ENCODE data around the gene OLFM2.
"Not testable (repeated sequence)": the region's sequence is repeated elsewhere in the genome, so short reads cannot be mapped to it uniquely, and the experiment has no call there.

The OLFM2 gene

DNA sequence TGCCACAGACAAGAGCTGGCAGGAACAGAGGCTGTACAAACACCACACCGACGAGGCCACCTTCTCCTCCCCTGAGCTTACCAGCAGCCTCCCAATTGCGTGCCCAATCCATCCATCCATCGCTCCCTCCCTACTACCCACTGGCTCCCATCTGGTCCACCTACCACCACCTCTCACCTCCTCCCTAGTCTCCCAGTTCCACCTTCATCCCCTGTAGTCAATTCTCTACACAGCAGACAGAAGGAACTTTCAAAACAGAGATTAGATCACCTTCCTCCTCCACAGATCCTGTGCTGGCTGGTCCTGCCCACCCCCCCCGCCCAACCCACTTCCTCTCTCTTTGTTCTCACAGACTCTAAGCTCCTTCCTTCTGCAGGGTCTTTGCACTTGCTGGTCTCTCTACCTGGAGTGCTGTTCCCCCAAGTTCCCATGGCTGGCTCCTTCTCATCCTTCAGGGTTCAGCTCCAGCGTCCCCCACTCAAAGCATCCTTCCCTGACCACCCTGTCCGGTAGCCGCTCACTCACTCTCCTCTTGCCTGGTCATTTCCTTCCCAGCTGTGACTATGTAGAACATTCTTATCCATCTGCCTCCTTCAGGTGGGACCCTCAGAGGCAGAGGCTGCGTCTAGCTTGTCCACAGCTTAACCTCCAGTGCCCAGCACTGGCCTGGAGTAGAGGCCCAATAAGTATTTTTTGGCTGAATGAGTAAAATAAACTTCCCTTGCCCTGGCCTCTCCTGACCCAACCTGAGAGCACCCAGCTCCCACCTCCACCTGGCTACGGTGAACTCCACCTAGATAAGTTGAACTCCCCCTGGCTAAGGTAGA lies 78.2 kb downstream of the OLFM2 start:
- peak; percentile 14 for DNase-seq

DNA sequence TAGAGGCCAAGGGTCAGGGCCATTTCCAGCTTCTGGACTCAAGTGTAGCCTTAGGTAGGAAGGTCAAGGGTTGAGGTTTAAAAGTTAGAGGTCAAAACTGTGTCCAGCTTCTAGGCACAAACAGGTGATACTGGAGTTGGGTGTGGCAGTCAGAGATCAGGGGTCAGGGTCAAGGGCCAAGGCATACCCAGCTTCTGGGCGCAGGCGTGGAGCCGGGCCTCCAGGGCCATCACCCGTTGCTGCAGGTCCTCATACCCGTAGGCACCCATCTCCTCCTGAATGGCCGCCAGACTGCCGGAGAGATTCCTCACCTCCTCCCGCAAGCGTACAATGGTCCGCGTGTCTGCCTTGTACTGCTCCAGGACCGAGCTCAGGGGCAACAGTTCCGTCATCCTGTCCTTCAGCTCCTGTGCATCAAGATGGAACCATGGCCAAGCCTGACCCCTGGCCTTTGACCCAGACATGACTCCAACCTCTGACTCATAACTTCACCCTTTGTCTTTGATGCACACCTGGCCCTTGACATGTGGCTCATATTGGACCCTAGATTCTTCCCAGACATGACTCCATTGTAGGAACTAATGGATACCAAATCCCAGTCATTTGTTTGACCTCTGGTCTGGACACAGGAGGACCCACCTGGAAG lies 79.1 kb downstream of the OLFM2 start:
- no peak for DNase-seq

- DNase-seq: no peak
Measured at GRCh38 chr19:9856609-9857008, 79.7 kb downstream of the OLFM2 start.

DNA sequence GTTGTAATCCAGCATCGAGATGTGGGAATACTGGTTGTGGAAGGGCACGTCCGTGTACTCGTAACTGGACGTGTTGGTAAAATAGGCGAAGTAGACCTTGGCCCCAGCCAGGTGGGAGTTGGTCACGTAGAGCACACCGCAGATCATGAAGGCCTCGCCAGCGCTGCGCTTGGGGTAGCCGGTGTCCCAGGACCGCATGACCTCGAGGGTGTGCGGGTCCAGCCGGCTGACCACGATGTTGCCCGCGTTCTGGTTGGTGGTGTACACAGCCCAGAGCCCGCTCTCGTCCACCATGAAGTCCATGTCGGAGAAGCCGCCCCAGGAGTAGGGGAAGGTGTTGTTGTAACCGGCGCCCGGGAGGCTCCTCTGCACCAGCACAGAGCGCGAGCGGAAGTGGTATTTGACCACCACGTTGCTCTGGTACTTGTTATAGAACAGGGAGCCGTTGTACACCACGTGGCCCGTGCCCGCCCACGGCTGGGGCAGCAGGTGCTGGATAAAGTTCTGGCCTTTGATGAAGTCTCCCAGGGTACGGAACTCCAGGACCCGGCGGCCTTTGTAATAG lies 82.0 kb downstream of the OLFM2 start:
- DNase-seq: no peak

- no peak for DNase-seq
Measured at GRCh38 chr19:9850235-9850959, 85.9 kb downstream of the OLFM2 start.

DNA sequence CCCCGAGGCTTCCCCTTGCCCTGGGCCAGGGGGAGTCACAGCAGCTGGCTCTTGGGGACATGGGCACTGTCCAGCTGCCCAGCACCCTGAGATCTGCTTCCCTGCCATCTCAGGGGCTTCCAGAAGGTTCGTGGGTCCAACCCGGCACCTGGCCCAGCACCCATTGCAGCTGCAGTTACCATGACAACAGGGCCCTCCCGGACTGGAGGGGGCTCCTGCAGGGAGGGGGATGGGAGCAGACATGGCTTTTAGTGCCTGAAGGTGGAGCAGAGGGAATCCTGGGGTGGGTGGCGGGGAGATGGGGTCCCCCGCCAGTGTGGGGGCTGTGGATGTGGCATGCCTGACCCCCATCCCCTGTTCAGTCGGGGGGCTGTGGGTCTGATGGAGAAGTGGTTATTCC lies 86.5 kb downstream of the OLFM2 start:
- no peak for DNase-seq

- no peak for DNase-seq
Measured at GRCh38 chr19:9848762-9849161, 87.6 kb downstream of the OLFM2 start.

DNA sequence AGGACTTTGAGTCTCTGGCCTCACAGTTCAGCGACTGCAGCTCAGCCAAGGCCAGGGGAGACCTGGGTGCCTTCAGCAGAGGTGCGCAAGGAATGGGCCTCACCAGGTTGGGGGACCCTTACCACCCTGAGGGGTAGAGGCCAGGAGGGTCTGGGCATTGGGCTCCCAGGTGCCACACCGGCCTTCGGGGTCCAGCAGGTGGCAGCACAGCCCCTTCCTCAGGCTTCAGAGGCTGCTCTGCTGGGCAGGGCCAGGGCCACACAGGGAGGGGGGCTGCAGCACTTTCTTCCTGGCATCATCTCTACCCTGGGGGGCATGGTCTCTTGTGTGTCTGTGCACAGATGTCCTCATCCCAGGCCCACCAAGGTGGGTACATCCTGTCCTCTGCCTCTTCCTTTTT lies 88.3 kb downstream of the OLFM2 start:
- DNase-seq: peak; percentile 54

DNA sequence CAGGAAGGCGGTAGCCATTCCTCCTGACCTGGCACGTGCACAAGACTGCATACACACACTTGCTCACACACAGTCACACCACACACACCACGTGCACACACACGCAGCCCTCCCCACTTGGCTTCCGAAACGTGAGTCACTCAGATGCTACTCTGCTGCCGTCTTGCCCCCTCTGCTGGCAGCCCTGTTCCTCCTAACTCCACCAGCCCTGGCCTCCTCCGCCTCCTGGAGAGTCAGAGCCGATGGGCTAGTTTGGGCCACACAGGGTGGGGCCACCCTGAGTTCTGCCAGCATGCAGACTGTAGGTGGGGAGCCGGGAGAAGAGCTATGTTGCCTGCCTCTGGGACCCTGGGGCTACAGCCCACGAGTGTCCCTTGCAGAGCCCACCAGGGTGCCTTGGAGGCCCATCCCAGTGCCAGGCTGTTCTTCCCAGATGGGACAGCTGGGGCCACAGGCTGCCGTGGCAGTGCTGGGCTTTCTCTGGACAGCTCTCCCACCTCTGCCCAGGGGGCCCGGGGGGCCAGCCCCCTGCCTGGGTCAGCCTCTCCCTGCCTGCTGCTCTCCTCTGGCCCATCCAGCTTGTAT lies 89.1 kb downstream of the OLFM2 start:
- DNase-seq: peak; percentile 26

DNA sequence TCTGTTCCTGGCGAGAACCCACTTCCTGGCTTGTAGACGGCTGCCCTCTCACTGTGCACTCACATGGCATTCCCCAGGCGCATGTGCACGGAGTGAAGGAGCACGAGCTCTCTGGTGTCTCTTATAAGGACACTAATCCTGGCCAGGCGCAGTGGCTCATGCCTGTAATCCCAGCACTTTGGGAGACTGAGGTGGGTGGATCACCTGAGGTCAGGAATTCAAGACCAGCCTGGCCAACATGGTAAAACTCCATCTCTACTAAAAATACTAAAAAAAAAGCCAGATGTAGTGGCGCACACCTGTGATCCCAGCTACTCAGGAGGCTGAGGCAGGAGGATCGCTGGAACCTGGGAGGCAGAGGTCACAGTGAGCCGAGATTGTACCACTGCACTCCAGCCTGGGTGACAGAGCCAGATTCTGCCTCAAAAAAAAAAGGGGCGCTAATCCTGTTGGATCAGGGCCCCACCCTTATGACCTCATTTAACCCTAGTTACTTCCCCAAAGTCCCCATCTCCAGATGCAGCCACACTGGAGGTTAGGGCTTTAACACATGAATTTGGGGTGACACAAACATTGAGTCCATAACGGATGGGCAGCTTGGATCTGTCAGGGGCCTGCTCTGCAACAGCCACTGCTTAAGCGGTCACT lies 92.6 kb downstream of the OLFM2 start:
- DNase-seq: not testable (repeated sequence)

DNA sequence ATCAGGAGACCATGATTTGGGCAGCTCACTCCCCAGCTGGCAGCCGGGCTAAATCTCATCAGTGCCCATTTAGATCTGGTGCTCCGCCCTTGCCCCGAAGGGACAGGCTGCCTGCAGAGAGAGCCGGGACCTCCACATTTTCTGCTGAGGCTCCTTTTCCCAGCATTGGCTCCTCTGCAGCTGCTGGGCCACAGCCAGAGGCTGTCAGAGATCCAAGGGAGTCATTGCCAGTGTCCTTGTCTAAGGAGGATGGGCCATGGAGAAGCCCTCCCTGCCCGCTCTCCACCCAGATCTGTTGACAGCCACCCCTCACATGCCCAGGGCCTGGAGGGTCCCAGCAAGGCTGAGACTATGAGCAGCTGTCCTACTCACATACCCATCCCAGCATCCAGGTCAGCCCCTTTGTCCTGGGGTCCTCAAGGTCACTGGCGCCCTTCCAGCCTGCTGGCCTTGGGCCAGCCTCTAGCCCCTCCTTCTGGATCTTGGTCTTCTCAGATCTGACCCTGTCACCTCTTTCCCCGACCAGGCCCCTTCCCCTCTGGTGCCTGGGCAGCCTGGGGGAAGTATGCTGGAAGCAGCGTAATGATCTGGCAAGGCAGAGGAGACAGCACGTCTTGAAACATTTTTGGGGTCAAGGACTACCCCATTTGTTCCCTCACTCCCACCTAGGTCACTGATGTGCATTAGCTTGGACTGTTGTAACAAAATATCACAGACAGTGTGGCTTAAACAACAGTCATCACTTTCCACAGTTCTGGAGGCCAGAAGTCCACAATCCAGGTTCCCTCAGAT lies 93.3 kb downstream of the OLFM2 start:
- DNase-seq: no peak

GRCh38 chr19:9839415-9839814 lies 96.9 kb downstream of the OLFM2 start:
- DNase-seq: no peak

- DNase-seq: no peak
Measured at GRCh38 chr19:9838324-9838723, 98.0 kb downstream of the OLFM2 start.

GRCh38 chr19:9836021-9836420 lies 100.3 kb downstream of the OLFM2 start:
- no peak for DNase-seq

DNA sequence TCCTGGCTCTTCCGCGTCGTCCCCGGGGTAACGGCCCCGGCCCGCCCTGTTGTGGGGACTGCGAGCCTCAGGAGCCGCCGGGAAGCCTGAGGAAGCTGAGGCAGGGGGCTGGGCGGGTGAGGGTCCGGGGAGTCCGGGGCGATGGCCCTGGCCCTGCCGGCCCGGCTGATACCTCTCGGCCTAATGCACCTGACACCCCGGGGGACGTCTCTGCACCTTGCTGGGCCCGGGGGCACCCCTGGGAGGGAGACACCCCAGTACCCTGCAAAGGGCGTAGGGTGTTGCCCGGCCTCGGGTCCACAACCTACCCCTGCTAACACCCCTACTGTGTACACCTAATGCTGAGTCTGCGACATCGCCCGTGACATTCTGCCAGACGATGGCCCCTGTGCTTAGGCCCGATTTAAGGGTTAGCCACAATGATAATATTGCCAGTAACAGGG lies 100.8 kb downstream of the OLFM2 start:
- DNase-seq: peak; percentile 10

GRCh38 chr19:9834726-9835506 lies 101.4 kb downstream of the OLFM2 start, which contains the start of gene PIN1:
Gene PIN1 (plus strand): TSS chr19:9835318. CDS start chr19:9835345, 27 bp downstream.
- peak; percentile 99 for DNase-seq

GRCh38 chr19:9834307-9834725 lies 102.0 kb downstream of the OLFM2 start:
- no peak for DNase-seq

- DNase-seq: no peak
Measured at GRCh38 chr19:9828551-9829063, 107.7 kb downstream of the OLFM2 start.

DNA sequence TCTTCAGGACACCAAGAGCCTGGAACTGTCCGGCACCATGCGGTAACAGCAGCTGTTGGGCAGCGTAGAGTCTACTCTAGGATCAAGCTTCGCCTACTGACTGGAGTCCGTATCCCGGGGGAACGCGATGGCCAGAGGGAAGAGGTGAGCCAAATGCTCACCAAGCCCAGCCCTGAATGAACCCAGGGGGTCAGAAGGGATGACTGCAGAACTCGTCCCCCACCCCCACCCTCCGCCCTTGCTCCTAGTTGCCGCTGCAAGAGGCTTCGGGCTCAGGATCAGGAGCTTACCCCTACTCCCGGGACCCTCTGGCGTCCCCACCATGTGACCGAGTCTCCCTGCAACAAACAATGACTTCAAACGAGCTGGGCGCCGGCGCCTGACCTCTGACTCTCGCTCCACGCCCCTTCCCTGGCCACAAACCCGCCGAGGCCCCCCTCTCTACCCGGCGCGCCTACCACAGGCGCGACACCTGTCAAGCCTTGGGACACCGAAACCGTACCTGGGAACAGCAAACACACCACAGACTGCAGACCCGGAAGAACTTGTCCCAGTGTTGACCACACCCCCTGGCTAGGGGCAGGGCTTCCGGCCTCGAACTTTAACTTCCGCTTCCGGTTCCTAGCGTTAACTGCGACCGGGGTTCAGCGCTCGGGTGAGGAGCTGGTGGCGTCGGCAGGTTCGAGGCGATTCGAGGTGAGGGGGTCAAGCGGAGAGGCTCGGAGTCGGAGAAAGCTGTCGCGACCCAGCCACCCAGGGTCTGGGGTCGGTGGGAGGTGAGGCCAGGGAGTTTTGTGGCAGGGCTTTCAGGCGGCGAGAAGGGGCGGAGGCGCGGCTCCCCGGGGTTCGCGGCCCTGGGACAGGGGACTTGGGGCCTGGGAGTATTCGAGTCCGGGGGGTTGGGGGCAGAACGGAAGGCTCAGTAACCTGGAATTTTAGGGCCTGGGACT lies 108.8 kb downstream of the OLFM2 start, which contains the start of gene UBL5:
Gene UBL5, plus strand, starts transcription at position 630 of the 950 bp plus-strand sequence. CDS start 420 bp downstream, outside the sequence.
- peak; percentile 87 for DNase-seq
